NCI-H1105 (cell line): Measurements from ENCODE around the gene CCT8L2.
"Not testable (repeated sequence)": the region's sequence is repeated elsewhere in the genome, so short reads cannot be mapped to it uniquely, and the experiment has no call there.

Experiments
- DNase-seq: peaks from one replicate; lab custom pipeline; 2025; lab: John Stamatoyannopoulos, UW

Gene CCT8L2

GRCh38 chr22:16595251-16595650 is 2.6 kb upstream of the CCT8L2 start:
- DNase-seq: not testable (repeated sequence)

DNA sequence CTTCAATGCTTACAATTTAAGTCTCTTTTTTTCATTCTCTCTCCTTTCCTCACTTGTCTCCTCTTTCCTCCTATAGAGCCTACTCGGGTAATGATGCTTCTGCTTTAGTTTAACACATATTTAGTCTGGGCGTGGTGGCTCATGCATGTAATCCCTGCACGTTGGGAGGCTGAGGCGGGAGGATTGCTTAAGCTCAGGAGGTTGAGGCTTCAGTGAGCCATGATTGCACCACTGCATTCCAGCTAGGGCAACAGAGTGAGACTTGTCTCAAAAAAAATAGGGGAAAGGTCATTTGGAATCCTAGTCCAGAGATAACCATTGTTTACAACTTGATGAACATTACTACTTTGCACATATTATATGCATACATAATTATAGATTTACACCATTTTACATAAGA is 1.4 kb upstream of the CCT8L2 start:
- no peak for DNase-seq

GRCh38 chr22:16592231-16592630 is 379 bp downstream of the CCT8L2 start:
- not testable (repeated sequence) for DNase-seq

- not testable (repeated sequence) for DNase-seq
Observed at GRCh38 chr22:16591136-16591535, 1.5 kb downstream of the CCT8L2 start.

DNA sequence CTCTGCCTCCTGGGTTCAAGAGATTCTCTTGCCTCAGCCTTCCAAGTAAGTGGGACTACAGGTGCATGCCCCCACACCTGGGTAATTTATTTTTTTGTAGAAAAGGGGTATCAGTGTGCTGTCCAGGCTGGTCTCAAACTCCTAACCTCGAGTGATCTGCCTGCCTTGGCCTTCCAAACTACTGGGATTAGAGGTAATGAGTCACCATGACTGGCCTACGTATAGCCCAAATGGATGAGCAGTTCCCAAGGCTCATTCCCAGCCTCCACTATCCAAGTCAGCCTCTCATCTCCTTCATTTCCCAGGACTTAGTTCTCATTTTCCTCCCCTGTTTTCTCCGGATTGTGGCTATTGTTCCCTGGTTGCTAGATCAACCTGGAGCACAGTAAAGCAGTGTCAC is 5.6 kb downstream of the CCT8L2 start:
- no peak for DNase-seq

DNA sequence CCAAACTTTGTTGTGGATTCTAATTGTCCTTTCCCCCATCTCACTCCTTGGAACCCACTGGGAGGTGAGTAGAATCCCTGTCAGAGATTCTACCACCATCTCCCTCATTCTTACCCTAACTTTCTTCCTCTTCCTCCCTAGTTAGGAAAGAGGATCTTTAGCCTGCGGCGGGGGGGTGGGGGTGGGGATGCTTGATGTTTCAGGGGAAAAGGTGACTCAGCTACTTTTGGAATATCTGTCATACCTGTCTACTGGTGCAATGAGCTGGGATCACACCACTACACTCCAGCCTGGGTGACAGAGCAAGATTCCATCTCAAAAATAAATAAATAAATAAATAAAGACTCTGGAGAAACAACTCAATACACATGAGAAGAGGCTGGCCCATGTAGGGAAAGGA is 6.4 kb downstream of the CCT8L2 start:
- no peak for DNase-seq

DNA sequence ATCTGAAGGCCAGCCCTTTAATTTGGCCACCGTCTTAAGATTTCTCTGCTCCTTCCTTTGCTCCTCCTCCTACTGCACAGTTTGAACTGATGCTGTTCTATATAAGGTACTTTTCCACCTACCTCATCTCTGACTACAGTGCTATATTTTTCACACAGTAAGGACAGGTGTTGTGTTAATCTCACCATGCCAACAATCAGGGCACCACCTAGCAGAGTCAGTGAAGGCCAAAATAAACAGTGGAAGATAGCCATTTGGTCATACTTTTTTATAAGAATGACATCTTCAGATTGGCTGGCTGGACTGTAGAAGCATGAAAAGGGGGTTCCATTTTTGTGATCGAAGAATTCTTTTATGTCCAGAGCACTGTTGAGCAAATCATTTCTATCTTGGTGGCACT is 11.7 kb downstream of the CCT8L2 start:
- DNase-seq: not testable (repeated sequence)

DNA sequence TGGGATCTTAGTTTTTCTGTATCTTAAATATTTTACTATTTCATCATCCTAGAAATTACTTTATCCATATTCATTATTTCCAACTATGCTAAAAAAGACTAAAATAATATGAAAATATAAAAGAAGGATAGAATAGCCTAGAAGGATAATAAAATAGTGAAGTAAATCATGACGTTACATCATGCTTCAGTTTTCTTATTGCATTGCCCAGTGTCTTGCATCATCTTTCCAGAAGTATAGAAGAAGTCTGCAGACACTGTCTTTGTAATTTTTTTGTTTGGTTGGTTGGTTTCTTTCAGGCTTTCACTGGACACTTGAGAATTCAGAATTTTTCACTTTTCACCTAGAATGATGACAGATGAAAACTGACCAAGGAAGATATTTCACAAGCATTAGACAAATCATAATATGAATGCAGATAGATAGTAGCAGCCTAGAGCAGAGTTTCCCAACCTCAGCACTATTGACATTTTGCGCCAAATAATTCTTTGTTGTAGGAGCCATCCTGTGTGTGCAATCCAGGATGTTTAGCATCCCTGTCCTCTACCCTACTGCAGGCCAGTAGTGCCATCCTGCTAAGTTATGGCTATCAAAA is 23.3 kb downstream of the CCT8L2 start:
- DNase-seq: not testable (repeated sequence)

DNA sequence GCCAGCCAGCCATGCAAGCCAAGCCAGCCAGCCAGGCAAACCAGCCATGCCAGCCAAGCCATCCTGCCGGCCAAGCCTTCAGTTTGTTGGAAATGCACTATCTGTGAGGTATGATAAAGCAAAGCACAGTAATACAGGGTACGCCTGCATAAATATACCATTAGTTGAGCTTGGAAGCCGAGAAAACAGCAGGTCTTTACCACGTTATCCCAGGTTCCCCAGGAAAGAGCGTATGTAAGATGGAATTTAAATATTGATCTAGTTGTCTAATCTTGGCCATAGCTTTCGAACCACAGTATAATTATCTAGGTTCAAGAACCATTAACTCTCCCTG is 24.2 kb downstream of the CCT8L2 start:
- DNase-seq: no peak

DNA sequence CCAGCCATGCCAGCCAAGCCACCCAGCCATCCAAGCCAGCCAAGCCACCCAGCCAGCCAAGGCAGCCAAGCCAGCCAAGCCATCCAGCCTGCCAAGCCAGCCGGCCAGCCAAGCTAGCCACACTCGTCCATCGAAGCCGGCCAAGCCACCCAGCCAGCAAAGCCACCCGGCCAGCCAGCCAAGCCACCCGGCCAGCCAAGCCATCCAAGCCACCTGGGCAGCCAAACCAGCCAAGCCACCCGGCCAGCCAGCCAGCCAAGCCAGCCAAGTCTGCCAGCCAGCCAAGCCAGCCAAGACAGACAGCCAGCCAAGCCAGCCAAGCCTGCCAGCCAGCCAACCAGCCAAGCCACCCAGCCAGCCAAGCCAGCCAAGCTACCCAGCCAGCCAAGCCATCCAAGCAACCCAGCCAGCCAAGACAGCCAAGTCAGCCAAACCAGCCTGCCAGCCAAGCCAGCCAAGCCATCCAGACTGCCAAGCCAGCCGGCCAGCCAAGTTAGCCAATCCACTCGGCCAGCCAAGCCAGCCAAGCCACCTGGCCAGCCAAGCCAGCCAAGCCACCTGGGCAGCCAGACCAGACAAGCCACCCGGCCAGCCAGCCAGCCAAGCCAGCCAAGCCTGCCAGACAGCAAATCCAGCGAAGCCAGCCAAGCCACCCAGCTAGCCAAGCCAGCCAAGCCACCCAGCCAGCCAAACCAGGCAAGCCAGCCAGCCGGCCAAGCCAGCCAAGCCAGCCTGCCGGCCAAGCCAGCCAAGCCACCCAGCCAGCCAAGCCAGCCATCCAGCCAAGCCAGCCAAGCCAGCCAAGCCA is 24.8 kb downstream of the CCT8L2 start:
- not testable (repeated sequence) for DNase-seq

DNA sequence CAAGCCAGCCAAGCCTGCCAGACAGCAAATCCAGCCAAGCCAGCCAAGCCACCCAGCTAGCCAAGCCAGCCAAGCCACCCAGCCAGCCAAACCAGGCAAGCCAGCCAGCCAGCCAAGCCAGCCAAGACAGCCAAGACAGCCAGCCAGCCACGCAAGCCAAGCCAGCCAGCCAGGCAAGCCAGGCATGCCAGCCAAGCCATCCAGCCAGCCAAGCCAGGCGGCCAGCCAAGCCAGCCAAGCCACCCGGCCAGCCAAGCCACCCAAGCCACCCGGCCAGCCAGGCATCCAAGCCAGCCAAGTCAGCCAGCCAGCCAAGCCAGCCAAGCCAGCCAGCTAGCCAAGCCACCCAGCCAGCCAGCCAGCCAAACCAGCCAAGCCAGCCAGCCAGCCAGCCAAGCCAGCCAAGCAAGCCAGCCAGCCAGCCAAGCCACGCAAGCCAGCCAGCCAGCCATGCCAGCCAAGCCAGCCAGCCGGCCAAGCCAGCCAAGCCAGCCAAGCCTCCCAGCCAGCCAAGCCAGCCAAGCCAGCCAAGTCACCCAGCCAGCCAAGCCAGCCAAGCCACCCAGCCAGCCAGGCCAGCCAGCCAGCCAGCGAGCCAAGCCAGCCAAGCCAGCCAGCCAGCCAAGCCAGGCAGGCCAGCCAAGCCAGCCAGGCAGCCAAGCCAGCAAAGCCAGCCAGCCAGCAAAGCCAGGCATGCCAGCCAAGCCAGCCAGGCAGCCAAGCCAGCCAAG is 26.0 kb downstream of the CCT8L2 start:
- DNase-seq: not testable (repeated sequence)

GRCh38 chr22:16565585-16566420 is 26.8 kb downstream of the CCT8L2 start:
- not testable (repeated sequence) for DNase-seq

DNA sequence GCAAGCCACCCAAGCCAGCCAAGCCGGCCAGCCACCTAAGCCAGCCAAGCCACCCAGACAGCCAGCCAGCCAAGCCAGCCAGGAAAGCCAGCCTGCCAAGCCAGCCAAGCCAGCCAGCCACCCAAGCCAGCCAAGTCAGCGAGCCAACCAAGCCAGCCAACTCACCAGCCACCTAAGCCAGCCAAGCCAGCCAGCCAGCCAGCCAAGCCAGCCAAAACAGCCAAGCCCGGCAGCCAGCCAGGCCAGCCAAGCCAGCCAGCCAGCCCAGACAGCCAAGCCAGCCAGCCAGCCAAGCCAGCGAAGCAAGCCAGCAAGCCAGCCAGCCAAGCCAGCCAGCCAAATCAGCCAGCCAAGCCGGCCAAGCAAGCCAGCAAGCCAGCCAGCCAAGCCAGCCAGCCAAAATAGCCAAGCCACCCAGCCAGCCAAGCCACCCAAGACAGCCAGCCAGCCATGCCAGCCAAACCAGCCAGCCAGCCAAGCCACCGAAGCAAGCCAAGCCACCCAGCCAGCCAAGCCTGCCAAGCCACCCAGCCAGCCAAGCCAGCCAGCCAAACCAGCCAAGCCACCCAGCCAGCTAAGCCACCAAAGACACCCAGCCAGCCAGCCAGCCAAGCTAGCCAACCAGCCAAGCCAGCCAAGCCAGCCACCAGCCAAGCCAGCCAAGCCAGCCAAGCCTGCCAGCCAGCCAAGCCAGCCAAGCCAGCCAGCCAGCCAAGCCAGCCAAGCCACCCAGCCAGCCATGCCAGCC is 27.6 kb downstream of the CCT8L2 start:
- not testable (repeated sequence) for DNase-seq

DNA sequence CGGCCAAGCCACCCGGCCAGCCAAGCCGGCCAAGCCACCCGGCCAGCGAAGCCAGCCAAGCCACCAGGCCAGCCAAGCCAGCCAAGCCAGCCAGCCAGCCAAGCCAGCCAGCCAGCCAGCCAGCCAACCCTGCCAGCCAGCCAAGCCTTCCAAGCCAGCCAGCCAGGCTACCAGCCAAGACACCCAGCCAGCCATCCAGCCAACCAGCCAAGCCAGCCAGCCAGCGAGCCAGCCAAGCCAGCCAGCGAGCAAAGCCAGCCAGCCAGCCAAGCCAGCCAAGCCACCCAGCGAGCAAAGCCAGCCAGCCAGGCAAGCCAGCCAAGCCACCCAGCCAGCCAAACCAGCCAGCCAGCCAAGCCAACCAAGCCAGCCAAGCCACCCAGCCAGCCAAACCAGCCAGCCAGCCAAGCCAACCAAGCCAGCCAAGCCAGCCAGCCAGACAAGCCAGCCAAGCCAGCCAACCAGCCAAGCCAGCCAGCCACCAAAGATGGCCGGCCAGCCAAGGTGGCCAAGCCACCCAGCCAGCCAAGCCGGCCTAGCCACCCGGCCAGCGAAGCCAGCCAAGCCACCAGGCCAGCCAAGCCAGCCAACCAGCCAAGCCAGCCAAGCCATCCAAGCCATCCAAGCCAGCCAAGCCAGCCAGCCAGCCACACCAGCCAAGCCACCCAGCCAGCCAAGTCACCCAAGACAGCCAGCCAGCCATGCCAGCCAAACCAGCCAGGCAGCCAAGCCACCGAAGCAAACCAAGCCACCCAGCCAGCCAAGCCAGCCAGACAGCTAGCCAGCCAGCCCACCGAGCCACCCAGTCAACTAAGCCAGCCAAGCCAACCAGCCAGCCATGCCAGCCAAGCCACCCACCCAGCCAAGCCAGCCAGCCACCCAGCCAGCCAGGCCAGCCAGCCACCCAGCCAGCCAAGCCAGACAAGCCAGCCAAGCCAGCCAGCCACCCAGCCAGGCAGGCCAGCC is 28.8 kb downstream of the CCT8L2 start:
- no peak for DNase-seq

DNA sequence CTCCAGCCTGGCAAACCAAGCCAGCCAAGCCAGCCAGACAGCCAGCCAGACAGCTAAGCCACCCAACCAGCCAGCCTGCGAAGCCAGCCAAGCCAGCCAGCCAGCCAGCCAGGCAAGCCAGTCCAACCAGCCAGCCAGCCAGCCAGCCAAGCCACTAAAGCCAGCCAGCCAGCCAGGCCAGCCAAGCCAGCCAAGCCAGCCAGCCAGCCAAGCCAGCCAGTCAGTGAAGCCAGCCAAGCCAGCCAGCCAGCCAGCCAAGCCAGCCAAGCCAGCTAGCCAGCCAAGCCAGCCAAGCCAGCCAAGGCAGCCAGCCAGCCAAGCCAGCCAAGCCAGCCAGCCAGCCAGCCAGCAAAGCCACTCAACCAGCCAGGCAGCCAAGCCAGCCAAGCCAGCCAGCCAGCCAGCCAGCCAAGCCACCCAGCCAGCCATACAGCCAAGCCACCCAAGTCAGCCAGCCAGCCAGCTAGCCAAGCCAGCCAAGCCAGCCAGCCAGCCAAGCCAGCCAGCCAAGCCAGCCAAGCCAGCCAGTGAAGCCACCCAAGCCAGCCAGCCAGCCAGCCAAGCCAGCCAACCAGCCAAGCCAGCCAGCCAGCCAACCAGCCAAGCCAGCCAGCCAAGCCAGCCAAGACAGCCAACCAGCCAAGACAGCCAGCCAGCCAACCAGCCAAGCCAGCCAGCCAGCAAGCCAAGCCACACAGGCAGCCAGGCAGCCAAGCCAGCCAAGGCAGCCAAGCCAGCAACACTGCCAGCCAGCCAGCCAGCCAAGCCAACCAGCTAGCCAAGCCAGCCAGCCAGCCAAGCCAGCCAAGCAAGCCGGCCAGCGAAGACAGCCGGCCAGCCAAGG is 29.7 kb downstream of the CCT8L2 start:
- no peak for DNase-seq

DNA sequence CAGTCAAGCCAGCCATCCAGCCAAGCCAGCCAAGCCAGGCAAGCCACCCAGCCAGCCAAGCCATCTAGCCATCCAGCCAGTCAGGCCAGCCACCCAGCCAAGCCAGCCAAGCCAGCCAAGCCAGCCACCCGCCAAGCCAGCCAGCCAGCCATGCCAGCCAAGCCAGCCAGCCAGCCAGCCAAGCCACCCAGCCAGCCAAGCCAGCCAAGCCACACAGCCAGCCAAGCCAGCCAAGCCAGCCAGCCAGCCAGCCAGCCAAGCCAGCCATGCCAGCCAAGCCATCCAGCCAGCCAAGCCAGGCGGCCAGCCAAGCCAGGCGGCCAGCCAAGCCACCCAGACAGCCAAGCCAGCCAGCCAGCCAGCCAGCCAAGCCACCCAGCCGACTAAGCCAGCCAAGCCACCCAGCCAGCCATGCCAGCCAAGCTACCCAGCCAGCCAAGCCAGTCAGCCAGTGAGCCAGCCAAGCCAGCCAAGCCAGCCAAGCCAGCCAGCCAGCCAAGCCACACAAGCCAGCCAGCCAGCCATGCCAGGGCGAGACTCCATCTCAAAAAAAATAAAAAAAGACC is 31.4 kb downstream of the CCT8L2 start:
- DNase-seq: not testable (repeated sequence)

GRCh38 chr22:16560651-16561050 is 32.0 kb downstream of the CCT8L2 start:
- DNase-seq: not testable (repeated sequence)

- not testable (repeated sequence) for DNase-seq
Observed at GRCh38 chr22:16559996-16560395, 32.6 kb downstream of the CCT8L2 start.
